Fibroblast of lung (primary cell): ENCODE results near the gene WNT7A.

Experiments used
- EZH2 ChIP-seq: IDR thresholded peaks from 2 replicates; pipeline ENCODE4 v1.5.1; 2012; ENCODE audit warnings: low read length, control low read depth, mild to moderate bottlenecking; ENCODE audit errors: missing control alignments
- TF ChIP-seq, protein P1 (sequence below), 2 donors: IDR thresholded peaks in 1 of 2; conservative IDR thresholded peaks in 1 of 2; 1 replicate in 1 of 2; 2 replicates in 1 of 2; pipeline ENCODE4 v1.5.1; 2011 to 2012; ENCODE audit warnings: low read length in 2 of 2, control low read depth in 1 of 2, inconsistent platforms in 1 of 2, low read depth in 1 of 2, mild to moderate bottlenecking in 1 of 2

DNA sequence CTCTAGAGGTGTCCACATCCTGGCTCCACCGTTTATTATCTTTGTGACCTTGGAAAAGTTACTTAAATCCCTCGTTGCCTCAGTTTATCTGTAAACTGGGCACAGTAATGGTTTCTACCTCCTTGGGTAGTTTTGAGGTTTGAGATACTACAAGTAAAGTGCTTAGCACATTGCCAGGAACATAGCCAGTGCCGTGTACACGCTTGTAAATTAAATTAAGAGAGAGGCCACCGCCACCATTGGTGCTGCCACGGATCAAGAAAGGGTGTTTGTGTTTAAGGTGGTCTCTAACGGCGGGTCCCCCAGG lies 5.8 kb upstream of the WNT7A start:
- TF ChIP-seq, protein P1, sequence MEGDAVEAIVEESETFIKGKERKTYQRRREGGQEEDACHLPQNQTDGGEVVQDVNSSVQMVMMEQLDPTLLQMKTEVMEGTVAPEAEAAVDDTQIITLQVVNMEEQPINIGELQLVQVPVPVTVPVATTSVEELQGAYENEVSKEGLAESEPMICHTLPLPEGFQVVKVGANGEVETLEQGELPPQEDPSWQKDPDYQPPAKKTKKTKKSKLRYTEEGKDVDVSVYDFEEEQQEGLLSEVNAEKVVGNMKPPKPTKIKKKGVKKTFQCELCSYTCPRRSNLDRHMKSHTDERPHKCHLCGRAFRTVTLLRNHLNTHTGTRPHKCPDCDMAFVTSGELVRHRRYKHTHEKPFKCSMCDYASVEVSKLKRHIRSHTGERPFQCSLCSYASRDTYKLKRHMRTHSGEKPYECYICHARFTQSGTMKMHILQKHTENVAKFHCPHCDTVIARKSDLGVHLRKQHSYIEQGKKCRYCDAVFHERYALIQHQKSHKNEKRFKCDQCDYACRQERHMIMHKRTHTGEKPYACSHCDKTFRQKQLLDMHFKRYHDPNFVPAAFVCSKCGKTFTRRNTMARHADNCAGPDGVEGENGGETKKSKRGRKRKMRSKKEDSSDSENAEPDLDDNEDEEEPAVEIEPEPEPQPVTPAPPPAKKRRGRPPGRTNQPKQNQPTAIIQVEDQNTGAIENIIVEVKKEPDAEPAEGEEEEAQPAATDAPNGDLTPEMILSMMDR (conservative IDR thresholded peaks at IDR 0.05 in 1 of 2, IDR thresholded peaks at IDR 0.05 in 1 of 2; ENCODE audit: low read depth in 1 of 2, low read length in 2 of 2), result no peak
- TF ChIP-seq EZH2, result no peak
